ENCODE results near the gene EML6.

EML6 gene

DNA sequence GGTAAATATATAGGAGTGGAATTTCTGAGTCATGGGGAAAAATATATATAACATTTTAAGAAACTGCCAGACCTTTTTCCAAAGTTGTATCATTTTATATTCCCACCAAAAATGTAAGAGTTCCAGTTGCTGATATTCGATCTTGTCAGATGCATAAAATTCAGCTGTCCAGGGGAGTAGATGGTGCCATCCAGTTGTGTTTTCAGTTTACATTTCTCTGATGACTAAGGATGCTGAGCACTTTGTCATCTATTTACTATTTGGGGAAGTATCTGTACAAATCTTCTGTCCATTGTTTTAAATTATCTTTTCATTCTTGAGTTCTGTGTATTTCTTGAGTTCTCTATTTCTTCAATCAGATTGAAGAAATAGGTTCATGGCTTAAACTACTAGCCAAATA, 200.7 kb downstream of the EML6 start:
- DNase-seq = no peak

- no peak for DNase-seq
Measured at GRCh38 chr2:54925022-54925421, 201.6 kb downstream of the EML6 start.

- no peak for DNase-seq
Measured at GRCh38 chr2:54927085-54927750, 203.8 kb downstream of the EML6 start.

DNA sequence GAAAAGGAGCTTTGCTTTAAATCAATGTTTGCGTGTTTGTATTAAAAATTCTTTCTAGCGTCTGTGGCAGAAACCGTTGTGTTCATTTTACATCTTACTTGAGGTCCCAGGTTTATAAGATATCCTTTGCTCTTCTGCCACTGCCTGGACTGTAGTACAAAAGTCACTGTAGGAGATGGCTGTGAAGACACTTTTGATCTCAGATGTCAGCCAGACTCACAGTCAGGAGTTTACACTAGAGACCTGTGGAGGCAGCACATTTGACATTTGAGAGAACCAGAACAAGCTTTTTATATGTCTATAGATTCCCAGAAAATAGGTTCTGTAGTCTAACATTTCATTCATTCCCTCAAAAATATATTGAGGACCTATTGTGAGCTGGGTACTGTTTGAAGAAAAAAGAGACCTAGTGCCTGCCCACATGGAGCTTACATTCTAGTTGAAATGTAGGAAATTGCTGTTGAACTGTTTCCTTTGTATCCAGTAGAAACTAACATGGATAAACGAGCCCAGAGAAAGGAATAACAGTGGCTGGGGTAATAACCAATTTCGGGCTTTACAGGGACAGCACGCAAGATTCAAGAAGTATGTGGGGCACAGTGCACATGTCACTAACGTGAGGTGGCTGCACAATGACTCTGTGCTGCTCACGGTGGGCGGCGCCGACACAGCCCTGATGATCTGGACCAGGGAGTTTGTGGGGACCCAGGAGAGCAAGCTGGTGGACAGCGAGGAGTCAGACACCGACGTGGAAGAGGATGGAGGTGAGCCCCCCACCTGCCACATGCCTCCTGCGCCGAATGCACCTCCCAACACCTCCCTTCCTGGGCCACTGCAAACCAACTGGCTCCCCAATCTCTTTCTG, 204.5 kb downstream of the EML6 start:
- no peak for DNase-seq

- DNase-seq = no peak
Measured at GRCh38 chr2:54928719-54929118, 205.3 kb downstream of the EML6 start.

GRCh38 chr2:54931473-54931872, 208.0 kb downstream of the EML6 start:
- DNase-seq = no peak

- DNase-seq = no peak
Measured at GRCh38 chr2:54935389-54935788, 211.9 kb downstream of the EML6 start.

- DNase-seq = no peak
Measured at GRCh38 chr2:54936766-54937165, 213.3 kb downstream of the EML6 start.

DNA sequence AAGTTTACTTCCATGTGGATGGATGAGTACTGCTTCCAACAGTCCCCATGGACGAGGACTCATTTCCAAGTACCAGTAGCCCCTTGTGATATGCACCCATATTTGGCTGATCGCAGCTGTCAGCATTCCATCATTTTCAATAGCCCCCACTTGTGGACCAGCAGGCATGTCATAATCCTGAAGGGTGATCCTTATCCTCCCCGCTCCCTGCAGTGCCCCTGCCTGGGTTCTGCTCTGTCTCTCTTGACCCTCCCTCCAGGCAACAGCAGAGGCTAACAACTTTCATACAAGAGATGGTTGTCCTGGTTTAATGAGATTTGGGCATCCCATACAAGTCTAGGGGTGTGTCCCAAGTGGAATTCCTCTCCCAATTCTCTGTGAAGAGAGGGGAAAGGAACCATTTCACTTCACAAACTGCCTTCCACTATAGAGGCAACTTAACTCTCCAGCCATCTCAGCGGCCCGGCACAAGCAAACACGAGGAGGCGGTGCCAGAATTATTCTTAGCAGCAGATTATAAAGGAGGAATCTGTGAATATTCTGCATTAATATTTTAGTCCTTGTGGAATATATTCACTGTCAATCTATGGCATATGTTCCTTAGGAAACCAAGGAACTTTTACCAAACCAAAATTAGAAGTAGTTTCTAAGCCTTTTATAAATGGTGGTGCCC, 216.1 kb downstream of the EML6 start:
- no peak for DNase-seq

- no peak for DNase-seq
Measured at GRCh38 chr2:54940723-54941122, 217.3 kb downstream of the EML6 start.

GRCh38 chr2:54941248-54941984, 218.0 kb downstream of the EML6 start:
- DNase-seq = no peak

DNA sequence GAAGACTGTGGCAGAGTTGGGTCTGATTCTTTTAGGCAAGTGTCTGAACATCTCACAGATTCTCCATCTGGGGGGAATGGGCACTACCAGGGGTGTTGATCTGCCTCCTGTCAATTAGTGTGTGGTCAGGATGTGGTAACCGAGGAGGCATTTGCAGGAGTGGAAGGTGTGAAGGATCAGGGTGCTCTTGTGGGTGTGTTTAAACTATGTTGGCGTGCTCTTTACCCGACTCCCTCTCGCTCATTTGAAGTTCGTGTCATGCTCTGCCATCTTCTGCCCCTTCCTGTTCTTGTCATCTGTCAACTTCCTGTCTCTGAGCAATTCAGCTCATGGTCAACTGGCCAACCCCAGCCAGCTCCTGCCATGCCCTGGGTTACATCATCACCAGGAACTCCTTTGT, 218.9 kb downstream of the EML6 start:
- DNase-seq = no peak

DNA sequence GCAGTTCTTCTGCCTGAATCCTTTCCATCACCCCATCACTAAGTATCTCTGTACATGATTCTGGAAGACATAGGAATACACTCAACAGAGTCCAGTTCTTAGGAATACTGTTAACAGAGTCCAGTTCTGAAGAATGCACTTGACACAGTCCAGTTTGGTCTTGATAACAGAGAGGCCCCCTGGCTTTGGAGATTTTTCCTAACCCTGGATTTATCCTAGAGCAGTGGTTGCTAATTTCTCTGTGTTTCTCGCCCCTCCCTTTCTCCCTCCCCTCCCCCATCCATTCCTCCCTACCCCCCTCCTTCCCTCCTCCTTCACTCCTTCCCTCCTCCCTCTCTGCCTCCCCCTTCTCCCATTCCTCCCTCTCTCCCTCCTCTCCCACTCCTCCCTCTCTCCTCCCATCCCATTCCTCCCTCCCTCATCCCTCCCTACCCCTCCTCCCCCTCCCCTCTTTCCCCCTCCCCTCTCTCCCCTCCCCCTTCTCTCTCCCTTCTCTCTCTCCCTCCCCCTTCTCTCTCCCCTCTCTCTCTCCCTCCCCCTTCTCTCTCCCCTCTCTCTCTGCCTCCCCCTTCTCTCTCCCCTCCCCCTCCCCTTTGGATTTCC, 221.4 kb downstream of the EML6 start:
- no peak for DNase-seq

DNA sequence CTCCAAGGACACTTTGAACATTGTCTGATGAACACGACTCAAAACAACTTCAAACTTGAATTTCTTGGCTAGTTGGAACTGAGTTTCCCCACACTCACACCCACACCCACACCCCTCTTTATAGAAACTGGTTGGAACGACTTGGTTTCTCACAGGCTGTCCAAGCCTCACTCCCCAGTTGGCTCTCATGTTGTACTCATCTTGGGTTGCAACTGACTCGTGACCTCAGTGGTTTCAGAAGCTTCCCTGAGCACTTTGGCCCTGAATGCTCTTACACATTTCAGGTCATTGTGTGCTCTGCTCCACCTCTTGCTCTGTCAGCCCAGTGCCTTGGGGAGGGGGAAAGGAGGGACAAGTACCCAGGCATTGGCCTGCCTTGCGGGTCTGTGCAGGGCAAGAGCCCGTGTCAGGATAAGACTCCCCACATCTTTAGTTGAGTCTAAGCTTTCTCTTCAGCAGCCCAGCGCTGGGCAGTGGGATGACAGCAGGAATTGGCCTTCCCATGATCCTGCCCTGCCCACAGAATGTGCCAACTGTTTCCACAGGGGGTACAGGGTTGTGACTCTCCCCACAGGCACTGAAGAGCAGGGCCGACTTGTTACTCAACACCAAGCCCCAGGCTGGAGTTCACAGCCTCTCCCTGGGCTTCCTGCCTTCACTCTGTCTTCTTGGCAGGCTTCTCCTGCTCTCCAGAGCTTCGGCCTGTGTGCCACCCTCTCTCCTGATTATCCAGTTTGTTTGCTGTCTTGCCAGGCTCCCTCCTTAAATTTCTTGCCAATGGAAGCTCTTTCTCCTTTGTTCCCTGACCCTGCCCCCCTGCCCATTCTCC, 222.1 kb downstream of the EML6 start:
- DNase-seq = no peak

- DNase-seq = no peak
Measured at GRCh38 chr2:54946220-54946805, 222.9 kb downstream of the EML6 start.

DNA sequence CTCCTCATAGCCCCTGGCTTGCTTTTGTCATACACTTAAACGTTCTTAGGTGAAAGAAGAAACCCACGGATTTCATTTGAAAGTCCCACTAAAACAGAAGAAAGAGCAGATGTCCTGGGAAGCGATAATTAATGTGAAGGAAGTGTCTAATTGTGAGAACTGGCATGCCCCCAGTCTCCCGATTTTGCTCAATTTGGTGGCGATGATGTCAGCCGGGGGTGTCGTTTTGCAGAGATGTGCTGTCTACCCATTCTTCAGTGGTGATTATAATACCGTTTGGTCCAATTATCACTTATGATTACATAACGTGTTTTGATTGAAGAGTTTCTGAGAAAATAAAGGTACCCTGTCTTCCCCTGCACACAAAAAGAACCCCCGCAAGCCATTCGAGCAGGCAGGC, 223.7 kb downstream of the EML6 start:
- DNase-seq = no peak

DNA sequence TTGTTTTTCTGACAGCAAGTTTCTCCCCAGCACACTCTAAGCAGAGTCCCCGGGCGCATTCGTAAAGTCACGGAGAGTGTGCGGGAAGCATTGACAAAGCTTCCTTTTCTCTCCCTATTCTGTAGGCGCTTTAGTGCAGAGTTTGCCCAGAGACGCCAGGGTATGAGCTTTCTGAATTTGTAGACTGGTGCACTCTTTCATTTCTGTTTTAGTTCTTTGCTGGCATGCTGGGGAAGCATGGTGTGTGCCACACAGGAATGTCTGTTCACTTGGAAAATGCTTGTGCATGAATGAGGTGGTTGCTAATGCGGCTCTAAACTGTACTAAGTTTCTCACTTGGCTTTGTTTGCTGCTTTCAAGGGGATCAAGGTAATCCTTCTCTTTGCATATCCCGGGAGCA, 224.2 kb downstream of the EML6 start:
- DNase-seq = no peak

DNA sequence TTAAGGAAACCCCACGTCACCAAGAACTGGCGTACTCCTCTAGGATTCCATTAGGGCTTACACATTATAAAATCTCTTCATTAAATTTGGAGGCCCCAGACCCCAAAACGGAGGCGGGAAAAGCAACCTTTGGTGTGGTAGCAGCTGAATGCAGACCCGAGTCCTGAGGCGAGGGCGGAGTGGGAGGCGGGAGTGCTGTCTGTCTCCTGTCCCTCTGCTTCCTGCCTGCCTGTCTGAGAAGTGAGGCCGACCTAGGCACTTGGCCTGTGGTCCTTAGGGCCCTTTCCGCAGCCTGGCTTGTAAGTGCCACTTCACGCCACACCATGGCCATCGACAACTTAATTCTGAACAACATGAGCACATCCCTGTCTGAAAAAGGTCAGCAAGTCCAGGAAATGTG, 224.7 kb downstream of the EML6 start:
- no peak for DNase-seq

DNA sequence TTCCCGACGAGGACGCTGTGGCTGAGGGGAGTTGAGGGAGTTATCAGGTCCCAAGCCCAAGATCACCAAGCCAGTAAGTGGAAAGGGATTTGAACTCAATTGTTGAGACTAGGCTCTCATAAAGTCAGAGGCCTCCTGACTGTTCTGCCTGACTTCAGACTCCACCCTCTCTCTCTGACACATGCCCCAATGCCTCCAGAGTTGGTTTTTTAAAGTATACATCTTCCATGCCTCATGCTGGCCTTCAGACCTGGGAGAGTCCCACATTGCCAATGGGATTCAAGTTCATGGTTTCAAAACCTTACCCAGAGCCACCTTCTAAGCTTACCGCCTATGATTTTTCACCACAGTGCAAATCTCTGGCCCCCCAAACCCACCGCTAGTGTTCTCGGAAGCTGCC, 226.0 kb downstream of the EML6 start:
- no peak for DNase-seq

- no peak for DNase-seq
Measured at GRCh38 chr2:54950811-54951210, 227.3 kb downstream of the EML6 start.

DNA sequence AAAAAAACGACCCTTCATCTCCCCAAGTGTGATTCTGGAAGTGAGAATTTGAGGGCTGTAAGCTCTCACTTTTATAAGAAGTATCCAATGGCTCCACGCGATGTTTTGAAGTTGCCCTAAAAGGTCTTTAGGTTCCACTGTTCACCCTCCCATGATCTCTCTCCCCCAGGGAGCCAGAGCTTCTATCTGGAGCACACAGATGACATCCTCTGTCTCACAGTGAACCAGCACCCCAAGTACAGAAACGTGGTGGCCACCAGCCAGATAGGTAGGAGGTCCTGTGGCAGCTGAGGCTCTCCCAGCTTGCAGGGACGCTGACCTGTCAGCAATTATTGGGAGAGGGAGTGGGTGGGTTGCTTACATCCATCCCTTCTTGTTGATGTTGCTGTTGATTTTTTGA, 229.0 kb downstream of the EML6 start:
- no peak for DNase-seq

All from NCI-H1092 (cell line).